Mesendoderm (in vitro differentiated cells): ENCODE data around the gene CCN2.

Experiments
- DNase-seq: peaks from one replicate; pipeline ENCODE4 v3.0.0; 2013
- H2AK5ac ChIP-seq: 2 replicates; pipeline ENCODE4 v1.6.1; 2013; ENCODE audit warnings: low read length, inconsistent platforms
- H2BK120ac ChIP-seq: 2 replicates; pipeline ENCODE4 v1.6.1; 2013; ENCODE audit warnings: low read depth, mild to moderate bottlenecking, low read length, moderate library complexity, mixed read lengths
- H2BK15ac ChIP-seq: replicated peaks from 2 replicates; pipeline ENCODE4 v1.6.1; 2013; ENCODE audit warnings: low read depth, mild to moderate bottlenecking, moderate library complexity
- H2BK5ac ChIP-seq: 2 replicates; pipeline ENCODE4 v1.6.1; 2013; ENCODE audit warnings: low read length, inconsistent platforms
- H3K18ac ChIP-seq: 2 replicates; pipeline ENCODE4 v1.6.1; 2013; ENCODE audit warnings: mild to moderate bottlenecking, low read length, mixed read lengths
- H3K23ac ChIP-seq: one replicate; pipeline ENCODE4 v1.6.1; 2013; ENCODE audit warnings: low read length
- H3K27ac ChIP-seq: 2 replicates; pipeline ENCODE4 v1.5.1; 2013; ENCODE audit warnings: low read depth, mild to moderate bottlenecking, inconsistent platforms, low read length, moderate library complexity
- H3K27me3 ChIP-seq: 2 replicates; pipeline ENCODE4 v1.6.1; 2013; ENCODE audit warnings: low read length, control low read depth, mild to moderate bottlenecking, inconsistent platforms; ENCODE audit not compliant: insufficient read depth, poor library complexity
- H3K36me3 ChIP-seq: 2 replicates; pipeline ENCODE4 v1.6.1; 2013; ENCODE audit warnings: low read length, inconsistent platforms; ENCODE audit not compliant: control insufficient read depth, insufficient read depth
- H3K4ac ChIP-seq: one replicate; pipeline ENCODE4 v1.6.1; 2013; ENCODE audit warnings: low read depth, mild to moderate bottlenecking, low read length, moderate library complexity
- H3K4me1 ChIP-seq: 2 replicates; pipeline ENCODE4 v1.6.1; 2013; ENCODE audit warnings: low read depth, low read length, inconsistent platforms; ENCODE audit not compliant: control insufficient read depth
- H3K4me2 ChIP-seq: 2 replicates; pipeline ENCODE4 v1.6.1; 2013; ENCODE audit warnings: low read length
- H3K4me3 ChIP-seq: 2 replicates; pipeline ENCODE4 v1.5.1; 2013; ENCODE audit warnings: mild to moderate bottlenecking, low read length
- H3K56ac ChIP-seq: one replicate; pipeline ENCODE4 v1.6.1; 2013; ENCODE audit warnings: low read length
- H3K79me1 ChIP-seq: 2 replicates; pipeline ENCODE4 v1.6.1; 2013; ENCODE audit warnings: low read length, inconsistent platforms
- H3K79me2 ChIP-seq: 2 replicates; pipeline ENCODE4 v1.6.1; 2013; ENCODE audit warnings: mild to moderate bottlenecking, low read length; ENCODE audit not compliant: control insufficient read depth, insufficient read depth
- H3K9ac ChIP-seq: 2 replicates; pipeline ENCODE4 v1.6.1; 2013; ENCODE audit warnings: low read length, inconsistent platforms
- H4K5ac ChIP-seq: one replicate; pipeline ENCODE4 v1.6.1; 2013; ENCODE audit warnings: low read length
- H4K8ac ChIP-seq: one replicate; pipeline ENCODE4 v1.6.1; 2013; ENCODE audit warnings: low read depth, mild to moderate bottlenecking, control low read depth, low read length, moderate library complexity
- WGBS: extraction: QIAGEN DNeasy Blood & Tissue Kit; methylation state at CpG from one replicate; pipeline ENCODE4 v1.1.7; 2013; ENCODE audit warnings: low lambda C conversion rate, missing lambda C conversion rate; ENCODE audit not compliant: insufficient coverage; ENCODE audit errors: extremely low coverage; 5-methylcytosine and 5-hydroxymethylcytosine counted together

CCN2 gene

GRCh38 chr6:131980338-131980790 lies 29.2 kb upstream of the CCN2 start:
- Histone ChIP-seq H2BK120ac (no peak overlapping the region), H3K27me3 (no peaks in the 10 kb centered on the region), H3K4ac (no peak overlapping the region), H2BK15ac (no peak overlapping the region), H3K4me3 (no peak overlapping the region), H3K56ac (no peak overlapping the region), H3K9ac (no peak overlapping the region), H3K36me3 (no peaks in the 10 kb centered on the region), H4K8ac (no peak overlapping the region), H3K23ac (no peak overlapping the region), H3K79me2 (no peaks in the 10 kb centered on the region), H4K5ac (no peak overlapping the region), H3K27ac (no peak overlapping the region), H3K18ac (no peak overlapping the region), H3K4me1 (no peaks in the 10 kb centered on the region), H3K4me2 (no peak overlapping the region), H3K79me1 (no peaks in the 10 kb centered on the region), H2AK5ac (no peak overlapping the region), H2BK5ac (no peak overlapping the region)
- DNase-seq = no peak
- no CpG with 5 or more reads among the region's 1 CpG for WGBS

DNA sequence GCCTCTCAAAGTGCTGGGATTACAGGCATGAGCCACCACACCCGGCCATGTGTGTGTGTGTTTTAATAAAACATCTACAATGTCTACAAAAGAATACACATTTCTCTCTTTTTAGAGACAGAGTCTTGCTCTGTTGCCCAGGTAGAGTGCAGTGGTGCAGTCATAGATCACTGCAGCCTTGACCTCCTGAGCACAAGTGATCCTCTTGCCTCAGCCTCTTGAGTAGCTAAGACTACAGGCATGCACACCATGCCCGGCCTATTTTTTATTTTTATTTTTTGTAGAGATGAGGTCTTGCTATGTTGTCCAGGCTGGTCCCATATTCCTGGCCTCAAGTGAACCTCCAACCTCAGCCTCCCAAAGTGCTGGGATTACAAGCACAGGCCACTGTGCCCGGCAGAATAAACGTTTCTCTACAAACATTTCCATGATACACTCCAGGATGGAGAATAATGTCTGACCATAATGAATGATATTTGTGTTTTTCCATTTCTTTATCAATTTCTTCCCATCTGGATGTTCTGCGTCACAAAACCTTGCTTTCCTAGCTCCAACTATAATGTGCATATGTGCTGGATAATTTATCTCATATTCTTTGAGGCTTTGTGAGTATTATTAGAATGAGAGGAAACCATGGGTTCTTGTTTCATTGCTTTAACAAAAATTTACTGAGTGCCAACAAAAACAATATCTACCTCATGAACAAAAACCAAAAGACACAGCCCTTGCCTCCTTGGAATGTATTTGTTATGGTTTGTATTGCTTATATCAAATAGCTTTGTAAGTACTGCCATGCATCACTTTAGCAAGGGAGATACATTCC lies 28.6 kb upstream of the CCN2 start:
- Histone ChIP-seq H3K27me3 (no peaks in the 10 kb centered on the region), H4K8ac (no peak overlapping the region), H3K56ac (no peak overlapping the region), H3K18ac (no peak overlapping the region), H3K36me3 (no peaks in the 10 kb centered on the region), H3K9ac (no peak overlapping the region), H3K4me3 (no peak overlapping the region), H3K79me2 (no peaks in the 10 kb centered on the region), H3K4me2 (no peak overlapping the region), H2BK15ac (no peak overlapping the region), H2BK5ac (no peak overlapping the region), H3K27ac (no peak overlapping the region), H3K4me1 (no peaks in the 10 kb centered on the region), H3K4ac (no peak overlapping the region), H3K79me1 (no peaks in the 10 kb centered on the region), H2BK120ac (no peak overlapping the region), H2AK5ac (no peak overlapping the region), H4K5ac (no peak overlapping the region), H3K23ac (no peak overlapping the region)
- WGBS = no CpG with 5 or more reads among the region's 5 CpGs
- DNase-seq = no peak

DNA sequence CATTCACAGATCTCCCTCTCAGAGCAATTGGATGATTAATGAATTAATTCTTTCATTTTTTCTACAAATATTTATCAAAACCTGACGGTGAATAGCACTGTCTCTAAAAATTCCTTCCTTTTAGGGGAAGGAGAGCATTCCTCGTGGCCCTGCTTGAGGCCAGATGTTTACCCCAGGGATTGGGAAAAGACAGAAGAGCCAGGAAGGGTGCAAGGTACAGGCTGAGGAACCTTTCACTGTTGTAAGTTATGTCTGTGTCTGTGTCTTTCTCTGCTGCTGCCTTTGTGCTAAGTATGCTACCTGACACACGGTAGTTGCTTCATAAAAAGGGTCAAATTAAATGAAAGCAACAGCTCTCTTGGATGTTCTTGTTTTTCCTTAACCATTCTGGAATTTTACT lies 27.4 kb upstream of the CCN2 start:
- H2BK15ac ChIP-seq = no peak overlapping the region
- H2BK5ac ChIP-seq = no peak overlapping the region
- no peak for DNase-seq
- no peak overlapping the region for H3K9ac ChIP-seq
- no peak overlapping the region for H2AK5ac ChIP-seq
- no peak overlapping the region for H3K4me2 ChIP-seq
- no peak overlapping the region for H4K5ac ChIP-seq
- WGBS = no CpG with 5 or more reads among the region's 3 CpGs
- no peak overlapping the region for H3K18ac ChIP-seq
- H2BK120ac ChIP-seq = no peak overlapping the region
- no peaks in the 10 kb centered on the region for H3K27me3 ChIP-seq
- H4K8ac ChIP-seq = no peak overlapping the region
- no peaks in the 10 kb centered on the region for H3K4me1 ChIP-seq
- no peak overlapping the region for H3K4me3 ChIP-seq
- H3K79me2 ChIP-seq = no peaks in the 10 kb centered on the region
- no peak overlapping the region for H3K23ac ChIP-seq
- no peaks in the 10 kb centered on the region for H3K79me1 ChIP-seq
- no peak overlapping the region for H3K56ac ChIP-seq
- no peak overlapping the region for H3K4ac ChIP-seq
- no peaks in the 10 kb centered on the region for H3K36me3 ChIP-seq
- no peak overlapping the region for H3K27ac ChIP-seq

DNA sequence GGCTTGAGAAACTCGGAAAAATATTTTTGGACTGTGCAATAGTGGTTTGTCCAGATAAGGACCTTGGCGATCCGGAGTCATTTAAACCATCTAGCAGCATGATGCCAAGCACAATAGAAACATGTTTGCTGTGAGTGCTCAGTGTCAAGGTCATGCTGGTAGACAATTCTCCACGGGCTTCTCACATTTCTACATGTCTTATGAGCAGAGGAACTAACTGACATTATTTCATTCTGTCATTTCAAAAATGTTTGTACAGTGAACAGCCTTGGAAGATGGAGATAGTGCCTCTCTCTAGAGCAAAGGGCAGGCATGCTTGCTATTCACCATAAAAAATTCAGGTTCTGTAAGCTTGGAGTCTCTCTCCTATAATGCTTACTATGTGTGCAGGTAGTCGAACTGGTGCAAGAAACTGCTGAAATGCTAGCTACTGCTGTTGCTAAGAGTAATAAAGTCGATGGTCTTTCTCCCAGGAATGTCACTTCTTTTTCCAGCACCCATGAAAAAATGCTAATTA lies 25.4 kb upstream of the CCN2 start:
- no peak overlapping the region for H3K18ac ChIP-seq
- H3K79me2 ChIP-seq = no peaks in the 10 kb centered on the region
- H4K8ac ChIP-seq = no peak overlapping the region
- no peaks in the 10 kb centered on the region for H3K4me1 ChIP-seq
- H2BK5ac ChIP-seq = no peak overlapping the region
- H3K4me3 ChIP-seq = no peak overlapping the region
- no CpG with 5 or more reads among the region's 6 CpGs for WGBS
- H3K56ac ChIP-seq = no peak overlapping the region
- no peak overlapping the region for H3K27ac ChIP-seq
- no peak for DNase-seq
- no peaks in the 10 kb centered on the region for H3K36me3 ChIP-seq
- no peak overlapping the region for H3K9ac ChIP-seq
- H4K5ac ChIP-seq = no peak overlapping the region
- no peak overlapping the region for H2BK15ac ChIP-seq
- no peak overlapping the region for H3K4ac ChIP-seq
- no peak overlapping the region for H3K23ac ChIP-seq
- no peaks in the 10 kb centered on the region for H3K79me1 ChIP-seq
- no peak overlapping the region for H2AK5ac ChIP-seq
- H2BK120ac ChIP-seq = no peak overlapping the region
- no peak overlapping the region for H3K4me2 ChIP-seq
- H3K27me3 ChIP-seq = no peaks in the 10 kb centered on the region

- H3K4ac ChIP-seq = no peak overlapping the region
- no peak for DNase-seq
- no peaks in the 10 kb centered on the region for H3K79me2 ChIP-seq
- no peak overlapping the region for H3K23ac ChIP-seq
- H2BK120ac ChIP-seq = no peak overlapping the region
- H3K4me2 ChIP-seq = no peak overlapping the region
- H3K27me3 ChIP-seq = no peaks in the 10 kb centered on the region
- WGBS = no CpG with 5 or more reads among the region's 2 CpGs
- no peak overlapping the region for H4K5ac ChIP-seq
- H3K27ac ChIP-seq = no peak overlapping the region
- no peak overlapping the region for H2BK15ac ChIP-seq
- H2AK5ac ChIP-seq = no peak overlapping the region
- H3K79me1 ChIP-seq = no peaks in the 10 kb centered on the region
- H4K8ac ChIP-seq = no peak overlapping the region
- H2BK5ac ChIP-seq = no peak overlapping the region
- H3K18ac ChIP-seq = no peak overlapping the region
- H3K9ac ChIP-seq = no peak overlapping the region
- H3K56ac ChIP-seq = no peak overlapping the region
- peaks cover 2% of the 10 kb centered on the region for H3K4me1 ChIP-seq
- H3K4me3 ChIP-seq = no peak overlapping the region
- H3K36me3 ChIP-seq = no peaks in the 10 kb centered on the region
Measured at GRCh38 chr6:131972741-131973140, 21.6 kb upstream of the CCN2 start.
